Kidney (tissue), 14 donors: ENCODE data around the gene KCTD5. TPM values are rescaled to one million over a fixed set of nuclear protein-coding genes. Genes with fewer than 3 reads are reported as not detected.
A peak's percentile ranks its signal among the peaks of the same experiment; 100 is the strongest.

Source experiments
- DNase-seq, 5 donors: peaks; one replicate each; pipeline ENCODE4 v3.0.0-alpha.2; 2013 to 2020
- FAIRE-seq: peaks from 2 replicates; lab custom pipeline; 2012; peaks lifted over from hg19 to GRCh38; lab: Jason Lieb, UNC
- H3K27ac ChIP-seq, 2 donors: one replicate each; pipeline ENCODE4 v1.7.0; 2013; ENCODE audit warnings: low read depth in 2 of 2, low read length in 2 of 2, inconsistent platforms in 1 of 2
- H3K27me3 ChIP-seq: one replicate; pipeline ENCODE4 v1.7.1; 2013; ENCODE audit warnings: low read length, inconsistent platforms; ENCODE audit not compliant: control insufficient read depth, insufficient read depth
- H3K36me3 ChIP-seq, 3 donors: one replicate each; pipeline versions ENCODE4 v1.7.0 to v1.7.1; 2013; ENCODE audit warnings: low read length in 3 of 3, control low read depth in 1 of 3, inconsistent platforms in 1 of 3; ENCODE audit not compliant: insufficient read depth in 3 of 3, control insufficient read depth in 2 of 3
- H3K4me1 ChIP-seq, 3 donors: one replicate each; pipeline versions ENCODE4 v1.7.0 to v1.7.1; 2013; ENCODE audit warnings: low read length in 3 of 3, inconsistent platforms in 1 of 3, low read depth in 1 of 3; ENCODE audit not compliant: control insufficient read depth in 2 of 3, insufficient read depth in 2 of 3
- H3K4me3 ChIP-seq, 3 donors: one replicate each; pipeline versions ENCODE4 v1.7.0 to v1.8.1; 2013; ENCODE audit warnings: low read length in 3 of 3, control low read depth in 1 of 3, inconsistent platforms in 1 of 3
- H3K9ac ChIP-seq, 3 donors: one replicate each; pipeline versions ENCODE4 v1.7.0 to v1.7.1; 2013; ENCODE audit warnings: low read length in 3 of 3, control low read depth in 1 of 3, inconsistent platforms in 1 of 3
- H3K9me3 ChIP-seq, 3 donors: one replicate each; pipeline versions ENCODE4 v1.7.0 to v1.7.1; 2013; ENCODE audit warnings: low read length in 3 of 3, control low read depth in 1 of 3, inconsistent platforms in 1 of 3; ENCODE audit not compliant: control insufficient read depth in 2 of 3, insufficient read depth in 1 of 3
- CTCF ChIP-seq: IDR thresholded peaks from 3 replicates; pipeline ENCODE4 v1.5.1; 2012; ENCODE audit warnings: mild to moderate bottlenecking, moderate library complexity, borderline replicate concordance; ENCODE audit not compliant: insufficient read depth; ENCODE audit errors: extremely low read depth
- intact Hi-C: fragments of 100-400 bp; cut with DNase I; formaldehyde crosslinking; loops from one replicate; pipeline ENCODE4 v1.11.1; 2022
- polyA plus RNA-seq: library from polyadenylated mRNA; stranded (reverse); fragments of 350-450 nt; fragmentation: Illumina TruSeq; extraction: RNeasy Lipid Tissue Mini Kit (QIAGEN cat#74804); gene quantifications from one replicate; pipeline ENCODE4 v1.2.3, GENCODE V29; 2014; ENCODE audit warnings: low read depth, low replicate concordance; ENCODE audit not compliant: insufficient read depth
- total RNA-seq: library from RNA; stranded (reverse); fragmentation: NEBNext Ultra II Directional; extraction: Animal tissue kit (Norgen Biotek cat#: 25700); gene quantifications from one replicate; pipeline ENCODE4 v1.2.1, GENCODE V29; 2021
- donor health status: control.
- donor health status: control.
- donor health status: control.
- donor health status: control.
- donor health status: control.
- donor health status: DM: yes; HTN: yes; CAD: no.
- donor health status: Normal renal cell carcinoma (clear cell type).

KCTD5 gene
- total and polyA plus RNA-seq, 2 donors from 2014 or later, result 12.8 to 19.9 TPM

- Histone ChIP-seq H3K4me3 (no peak overlapping the region), H3K27me3 (no peaks in the 10 kb centered on the region), H3K4me1 (no peaks in the 10 kb centered on the region), H3K27ac (no peak overlapping the region), H3K9me3 (no peaks in the 10 kb centered on the region), H3K36me3 (peaks cover 0 to 19% (median 16%) of the 10 kb centered on the region in 3 donors), H3K9ac (no peak overlapping the region)
- peak in 1 of 5 donors; percentile 55 for DNase-seq
- FAIRE-seq, result no peak
- no peak for TF ChIP-seq CTCF
- intact Hi-C loops, result no loop called here
These were observed 17.7 kb downstream of the KCTD5 start for GRCh38 chr16:2699791-2700600.

- H3K9ac ChIP-seq, result no peak overlapping the region
- no peak overlapping the region for H3K27ac ChIP-seq
- intact Hi-C loops, result no loop called here
- H3K4me1 ChIP-seq, result no peaks in the 10 kb centered on the region
- no peaks in the 10 kb centered on the region for H3K27me3 ChIP-seq
- peak in 1 of 5 donors; percentile 64 for DNase-seq
- H3K4me3 ChIP-seq, result no peak overlapping the region
- peaks cover 0 to 19% (median 16%) of the 10 kb centered on the region in 3 donors for H3K36me3 ChIP-seq
- no peak for FAIRE-seq
- no peak for TF ChIP-seq CTCF
- H3K9me3 ChIP-seq, result no peaks in the 10 kb centered on the region
These were observed 18.5 kb downstream of the KCTD5 start for GRCh38 chr16:2700786-2701185.

- H3K4me3 ChIP-seq, result no peak overlapping the region
- intact Hi-C loops, result no loop called here
- no peaks in the 10 kb centered on the region for H3K27me3 ChIP-seq
- no peaks in the 10 kb centered on the region for H3K4me1 ChIP-seq
- H3K36me3 ChIP-seq, result peaks cover 0 to 19% (median 16%) of the 10 kb centered on the region in 3 donors
- no peak for TF ChIP-seq CTCF
- H3K27ac ChIP-seq, result no peak overlapping the region
- H3K9me3 ChIP-seq, result no peaks in the 10 kb centered on the region
- DNase-seq (peak in 1 of 5 donors; percentile 64), FAIRE-seq (no peak)
- no peak overlapping the region for H3K9ac ChIP-seq
These were observed 18.9 kb downstream of the KCTD5 start for GRCh38 chr16:2701272-2701671.
